Lung (tissue), 12 donors: ENCODE measurements around the gene GLT6D1. TPM values are rescaled to one million over a fixed set of nuclear protein-coding genes. Genes with fewer than 3 reads are reported as not detected.

Source experiments
- ATAC-seq: fragments of 200-7000 bp; cut with Tn5 transposase; one replicate; pipeline ENCODE4 v1.9.1; 2020; ENCODE audit warnings: moderate number of reproducible peaks; ENCODE audit not compliant: insufficient read depth, low FRiP score
- DNase-seq, 3 donors: peaks; one replicate each; pipeline ENCODE4 v3.0.0-alpha.2; 2013 to 2017
- H3K27ac ChIP-seq, 2 donors: one replicate each; pipeline ENCODE4 v1.5.1; 2013; ENCODE audit warnings: mild to moderate bottlenecking in 2 of 2, moderate library complexity in 2 of 2, control low read depth in 1 of 2, inconsistent platforms in 1 of 2, low read depth in 1 of 2, low read length in 1 of 2
- H3K27me3 ChIP-seq, 3 donors: one replicate each; pipeline ENCODE4 v1.5.1; 2013; ENCODE audit warnings: low read length in 2 of 3; ENCODE audit not compliant: control insufficient read depth in 3 of 3, insufficient read depth in 3 of 3
- H3K36me3 ChIP-seq, 4 donors: one replicate each; pipeline ENCODE4 v1.5.1; 2013; ENCODE audit warnings: low read length in 4 of 4, mild to moderate bottlenecking in 1 of 4, moderate library complexity in 1 of 4; ENCODE audit not compliant: control insufficient read depth in 4 of 4, insufficient read depth in 4 of 4
- H3K4me1 ChIP-seq, 5 donors: one replicate each; pipeline ENCODE4 v1.5.1; 2013; ENCODE audit warnings: low read length in 5 of 5, mild to moderate bottlenecking in 2 of 5, moderate library complexity in 1 of 5; ENCODE audit not compliant: control insufficient read depth in 5 of 5, insufficient read depth in 5 of 5
- H3K4me3 ChIP-seq: one replicate; pipeline ENCODE4 v1.5.1; 2013; ENCODE audit warnings: mild to moderate bottlenecking, control low read depth, moderate library complexity
- H3K9ac ChIP-seq, 2 donors: one replicate each; pipeline ENCODE4 v1.5.1; 2013; ENCODE audit warnings: low read length in 2 of 2, control low read depth in 1 of 2; ENCODE audit not compliant: insufficient read depth in 1 of 2
- H3K9me3 ChIP-seq, 4 donors: one replicate each; pipeline ENCODE4 v1.5.1; 2013; ENCODE audit warnings: low read length in 3 of 4, mild to moderate bottlenecking in 1 of 4, moderate library complexity in 1 of 4; ENCODE audit not compliant: control insufficient read depth in 4 of 4, insufficient read depth in 3 of 4
- WGBS, 2 donors: extraction: QIAGEN DNeasy Blood & Tissue Kit; methylation state at CpG; one replicate each; pipeline ENCODE4 v1.1.7; 2013; 5-methylcytosine and 5-hydroxymethylcytosine counted together
- polyA plus RNA-seq, 2 donors: library from polyadenylated mRNA; stranded (reverse); fragments of 200-250 nt; gene quantifications; one replicate each; pipeline ENCODE4 v1.2.1, GENCODE V29; 2013
- total RNA-seq, 2 donors: library from RNA; depleted of rRNA in 1 of 2; stranded (reverse); fragments of >200 nt in 1 of 2; gene quantifications; one replicate each; pipeline ENCODE4 v1.2.1, GENCODE V29; 2014 to 2021
- TF ChIP-seq, protein P1 (sequence below): IDR thresholded peaks from 2 replicates; pipeline ENCODE4 v1.5.1; 2012; ENCODE audit warnings: mild to moderate bottlenecking; ENCODE audit errors: control extremely low read depth, extremely low read depth
- donor health status: control.
- donor health status: control.
- donor health status: Bipolar disorder and iron deficiency.
- donor health status: healthy.
- donor health status: DM: yes; HTN: yes; CAD: no.

The GLT6D1 gene
- total and polyA plus RNA-seq, 4 donors, result not detected

GRCh38 chr9:135616619-135617537 lies 22.5 kb downstream of the GLT6D1 start:
- Histone ChIP-seq H3K9me3 (peaks cover 0 to 5% (median 0%) of the 10 kb centered on the region in 4 donors), H3K27ac (no peak overlapping the region), H3K36me3 (no peaks in the 10 kb centered on the region), H3K4me3 (no peak overlapping the region), H3K27me3 (peaks cover 0 to 7% (median 3%) of the 10 kb centered on the region in 3 donors), H3K9ac (no peak overlapping the region), H3K4me1 (no peaks in the 10 kb centered on the region)
- whole genome bisulfite sequencing, 2 donors, result 75 to 85% methylated on average over 34 of the region's 34 CpGs
- no peak for DNase-seq
- TF ChIP-seq, protein P1, sequence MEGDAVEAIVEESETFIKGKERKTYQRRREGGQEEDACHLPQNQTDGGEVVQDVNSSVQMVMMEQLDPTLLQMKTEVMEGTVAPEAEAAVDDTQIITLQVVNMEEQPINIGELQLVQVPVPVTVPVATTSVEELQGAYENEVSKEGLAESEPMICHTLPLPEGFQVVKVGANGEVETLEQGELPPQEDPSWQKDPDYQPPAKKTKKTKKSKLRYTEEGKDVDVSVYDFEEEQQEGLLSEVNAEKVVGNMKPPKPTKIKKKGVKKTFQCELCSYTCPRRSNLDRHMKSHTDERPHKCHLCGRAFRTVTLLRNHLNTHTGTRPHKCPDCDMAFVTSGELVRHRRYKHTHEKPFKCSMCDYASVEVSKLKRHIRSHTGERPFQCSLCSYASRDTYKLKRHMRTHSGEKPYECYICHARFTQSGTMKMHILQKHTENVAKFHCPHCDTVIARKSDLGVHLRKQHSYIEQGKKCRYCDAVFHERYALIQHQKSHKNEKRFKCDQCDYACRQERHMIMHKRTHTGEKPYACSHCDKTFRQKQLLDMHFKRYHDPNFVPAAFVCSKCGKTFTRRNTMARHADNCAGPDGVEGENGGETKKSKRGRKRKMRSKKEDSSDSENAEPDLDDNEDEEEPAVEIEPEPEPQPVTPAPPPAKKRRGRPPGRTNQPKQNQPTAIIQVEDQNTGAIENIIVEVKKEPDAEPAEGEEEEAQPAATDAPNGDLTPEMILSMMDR, result no peak
- no peak for ATAC-seq

- ATAC-seq (no peak), DNase-seq (no peak)
- Histone ChIP-seq H3K27ac (no peak overlapping the region), H3K9ac (no peak overlapping the region), H3K27me3 (peaks cover 0 to 6% (median 3%) of the 10 kb centered on the region in 3 donors), H3K4me1 (no peaks in the 10 kb centered on the region), H3K4me3 (no peak overlapping the region), H3K9me3 (peaks cover 0 to 5% (median 0%) of the 10 kb centered on the region in 4 donors), H3K36me3 (no peaks in the 10 kb centered on the region)
- 61 to 71% methylated on average over 31 of the region's 31 CpGs for WGBS, 2 donors
- TF ChIP-seq, protein P1, result no peak
Measured at GRCh38 chr9:135615666-135616618, 23.4 kb downstream of the GLT6D1 start.

DNA sequence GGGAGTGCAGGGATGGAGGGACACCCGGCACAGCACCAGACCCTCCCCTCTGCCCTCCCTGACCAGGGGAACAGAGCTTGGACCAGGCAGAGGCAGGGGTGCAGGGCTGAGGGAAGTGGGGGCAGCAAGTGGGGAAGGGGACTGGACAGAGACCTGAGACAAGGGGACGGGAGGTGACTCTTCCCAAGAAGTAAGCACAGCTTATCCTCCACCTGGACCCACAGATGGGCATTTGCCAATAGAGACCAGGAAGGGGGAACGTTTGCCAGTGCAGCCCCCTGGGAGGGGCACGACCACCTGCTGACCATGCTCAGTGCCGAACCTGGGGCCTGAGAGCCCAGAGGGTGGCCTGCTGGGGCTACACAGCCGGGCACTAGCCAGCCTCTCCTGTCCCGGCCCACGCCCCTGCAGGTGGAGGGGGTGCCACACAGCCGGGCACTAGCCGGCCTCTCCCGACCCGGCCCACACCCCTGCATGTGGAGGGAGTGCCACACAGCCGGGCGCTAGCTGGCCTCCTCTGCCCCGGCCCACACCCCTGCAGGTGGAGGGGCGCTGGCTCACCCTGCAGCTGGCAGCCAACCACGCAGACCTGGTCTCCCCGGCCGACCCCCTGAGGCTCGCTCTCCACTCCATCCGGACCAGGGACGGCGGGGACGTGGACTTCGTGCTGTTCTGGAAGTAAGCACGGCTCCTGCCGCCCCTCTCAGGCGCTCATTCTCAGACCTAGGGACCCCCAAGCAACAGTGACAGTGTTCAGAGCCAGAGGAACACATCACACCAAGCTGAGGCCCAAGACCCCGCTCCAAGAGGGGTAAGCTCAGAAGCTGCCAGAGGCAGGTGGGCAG lies 24.3 kb downstream of the GLT6D1 start:
- Histone ChIP-seq H3K27me3 (no peaks in the 10 kb centered on the region), H3K9me3 (peaks cover 0 to 5% (median 0%) of the 10 kb centered on the region in 4 donors), H3K4me1 (no peaks in the 10 kb centered on the region), H3K27ac (no peak overlapping the region), H3K36me3 (no peaks in the 10 kb centered on the region), H3K4me3 (no peak overlapping the region), H3K9ac (no peak overlapping the region)
- TF ChIP-seq, protein P1, result no peak
- ATAC-seq (no peak), DNase-seq (no peak)
- 77 to 84% methylated on average over 29 of the region's 29 CpGs for WGBS, 2 donors
